Mucosa of descending colon (tissue), 3 donors: ENCODE measurements around the gene C2orf49. TPM values are rescaled to one million over a fixed set of nuclear protein-coding genes. Genes with fewer than 3 reads are reported as not detected.

Experiments
- ATAC-seq: fragments of 200-7000 bp; cut with Tn5 transposase; one replicate; pipeline ENCODE4 v1.9.1; 2020; ENCODE audit warnings: mild to moderate bottlenecking, moderate library complexity
- DNase-seq, 3 donors: peaks; one replicate each; pipeline ENCODE4 v3.0.0-alpha.2; 2020
- H3K36me3 ChIP-seq: fragments of 200-600 bp; one replicate; pipeline ENCODE4 v1.8.0; 2021; ENCODE audit warnings: low read depth, mild to moderate bottlenecking
- H3K4me1 ChIP-seq: fragments of 200-600 bp; one replicate; pipeline ENCODE4 v1.8.0; 2021; ENCODE audit warnings: low read depth, mild to moderate bottlenecking
- H3K4me3 ChIP-seq: fragments of 200-600 bp; one replicate; pipeline ENCODE4 v1.8.0; 2021; ENCODE audit warnings: mild to moderate bottlenecking
- H3K9me3 ChIP-seq: fragments of 200-600 bp; one replicate; pipeline ENCODE4 v1.8.0; 2021; ENCODE audit warnings: mild to moderate bottlenecking
- CTCF ChIP-seq: fragments of 200-600 bp; IDR thresholded peaks from one replicate; pipeline ENCODE4 v1.8.0; 2022; ENCODE audit warnings: antibody characterized with exemption, mild to moderate bottlenecking
- intact Hi-C, 2 donors: fragments of 100-400 bp; cut with DNase I in 1 of 2; cut with micrococcal nuclease in 1 of 2; formaldehyde crosslinking; loops; one replicate each; pipeline versions ENCODE4 v1.11.0 to v1.11.1; 2022; cut with DNase I, micrococcal nuclease
- total RNA-seq, 3 donors: library from RNA; stranded (reverse); fragmentation: NEBNext Ultra II Directional in 2 of 3; extraction: Animal tissue kit (Norgen Biotek cat#: 25700) in 2 of 3; gene quantifications; one replicate each; pipeline versions ENCODE4 v1.2.1 to v1.2.4, GENCODE V29; 2021 to 2023
- donor health status: DM: no; HTN: no; CAD: no; lungs with moderate emphysema.
- donor health status: DM: no; HTN: no; CAD: no.
- donor health status: DM: no; HTN: yes; CAD: no.

C2orf49 gene
- total RNA-seq, 3 donors from 2014 or later = 11.0 to 21.0 (median 11.6) TPM

- no peaks in the 10 kb centered on the region for H3K36me3 ChIP-seq
- intact Hi-C loops = no loop called here
Measured at GRCh38 chr2:105383432-105384166, 46.3 kb downstream of the C2orf49 start.

GRCh38 chr2:105384216-105384615 lies 46.9 kb downstream of the C2orf49 start:
- ATAC-seq (peak; percentile 20), DNase-seq (peak in 1 of 3 donors; percentile 62)
- H3K4me3 ChIP-seq = no peak overlapping the region
- H3K36me3 ChIP-seq = no peaks in the 10 kb centered on the region
- intact Hi-C loops = no loop called here
- H3K4me1 ChIP-seq = peaks cover 34% of the 10 kb centered on the region
- no peaks in the 10 kb centered on the region for H3K9me3 ChIP-seq
- no peak for TF ChIP-seq CTCF

More at GRCh38 chr2:105383432-105384166, 46.3 kb downstream of the C2orf49 start:
- no peak overlapping the region for H3K4me3 ChIP-seq
- no peak for DNase-seq
- H3K9me3 ChIP-seq = no peaks in the 10 kb centered on the region
- H3K4me1 ChIP-seq = peaks cover 34% of the 10 kb centered on the region
- ATAC-seq = no peak
- no peak for TF ChIP-seq CTCF

GRCh38 chr2:105384861-105385260 lies 47.5 kb downstream of the C2orf49 start:
- no peak for DNase-seq
- Histone ChIP-seq H3K4me3 (no peak overlapping the region), H3K4me1 (peaks cover 31% of the 10 kb centered on the region), H3K9me3 (no peaks in the 10 kb centered on the region), H3K36me3 (no peaks in the 10 kb centered on the region)
- no peak for TF ChIP-seq CTCF
- no peak for ATAC-seq
- intact Hi-C loops = no loop called here

GRCh38 chr2:105385731-105386540 lies 48.6 kb downstream of the C2orf49 start:
- Histone ChIP-seq H3K9me3 (no peaks in the 10 kb centered on the region), H3K36me3 (no peaks in the 10 kb centered on the region), H3K4me3 (no peak overlapping the region), H3K4me1 (peaks cover 30% of the 10 kb centered on the region)
- ATAC-seq (peak; percentile 95), DNase-seq (peak in 1 of 3 donors; percentile 72)
- intact Hi-C loops = no loop called here
- no peak for TF ChIP-seq CTCF

GRCh38 chr2:105387225-105387624 lies 49.9 kb downstream of the C2orf49 start:
- H3K36me3 ChIP-seq = no peaks in the 10 kb centered on the region
- intact Hi-C loops = no loop called here
- no peaks in the 10 kb centered on the region for H3K9me3 ChIP-seq
- no peak for TF ChIP-seq CTCF
- ATAC-seq (peak; percentile 27), DNase-seq (no peak)
- no peak overlapping the region for H3K4me3 ChIP-seq
- H3K4me1 ChIP-seq = peaks cover 33% of the 10 kb centered on the region
